Medulla oblongata (tissue), 1 donor: ENCODE data around the gene NUDT2.
"Not testable (repeated sequence)": the region's sequence is repeated elsewhere in the genome, so short reads cannot be mapped to it uniquely, and the experiment has no call there.

Experiments used
- DNase-seq: peaks from one replicate; pipeline ENCODE4 v3.0.0-alpha.2; 2015; ENCODE audit errors: extremely low spot score

Gene NUDT2

DNA sequence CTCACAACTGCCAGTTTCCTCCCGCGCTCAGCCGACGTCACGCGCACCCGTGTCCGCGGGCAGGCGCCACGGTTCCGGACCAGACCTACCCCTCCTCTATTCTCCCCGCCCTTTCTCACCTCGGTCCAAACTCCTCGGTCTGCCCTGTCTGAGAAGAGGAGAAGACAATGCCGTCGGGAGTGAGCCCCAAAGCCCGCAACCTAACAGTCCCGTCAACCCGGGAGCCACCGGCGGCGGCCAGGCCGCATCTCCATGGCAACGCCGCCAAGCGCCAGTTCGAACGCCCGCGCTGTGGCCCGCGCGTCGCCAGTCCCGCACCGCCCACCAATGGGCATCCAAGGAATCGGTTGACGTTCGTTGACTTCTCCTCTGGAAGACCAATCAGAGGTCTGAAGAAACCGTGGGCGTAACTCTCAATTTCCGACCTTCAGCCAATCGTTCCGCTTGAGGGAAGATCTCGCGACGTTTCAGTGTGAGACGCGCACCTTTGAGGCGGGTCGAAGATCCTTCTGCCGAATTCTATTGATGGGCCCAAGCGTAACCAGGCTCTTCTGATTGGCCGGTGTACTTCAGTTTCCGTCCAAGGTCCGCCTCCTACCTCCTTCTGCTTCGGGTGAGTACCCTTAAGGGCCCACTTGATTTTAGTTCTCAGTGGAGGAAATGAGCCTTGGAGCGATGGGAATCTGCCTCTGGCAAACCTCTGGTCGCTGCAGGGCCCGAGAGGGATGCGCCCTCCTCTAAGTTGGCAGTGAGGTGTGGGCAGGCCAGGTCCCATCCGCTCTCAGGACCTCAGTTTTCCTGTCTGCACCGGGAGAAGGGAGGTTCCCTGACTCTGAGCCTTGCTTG is at the start of gene NUDT2, which contains the start of gene KIF24:
Gene NUDT2, plus strand, starts transcription at position 583 of the 846 bp plus-strand sequence. CDS start 9,471 bp downstream, outside the sequence.
Gene KIF24, minus strand, starts transcription at position 282 of the 846 bp plus-strand sequence. CDS start 17,922 bp downstream, outside the sequence.
- DNase-seq = peak; percentile 100

DNA sequence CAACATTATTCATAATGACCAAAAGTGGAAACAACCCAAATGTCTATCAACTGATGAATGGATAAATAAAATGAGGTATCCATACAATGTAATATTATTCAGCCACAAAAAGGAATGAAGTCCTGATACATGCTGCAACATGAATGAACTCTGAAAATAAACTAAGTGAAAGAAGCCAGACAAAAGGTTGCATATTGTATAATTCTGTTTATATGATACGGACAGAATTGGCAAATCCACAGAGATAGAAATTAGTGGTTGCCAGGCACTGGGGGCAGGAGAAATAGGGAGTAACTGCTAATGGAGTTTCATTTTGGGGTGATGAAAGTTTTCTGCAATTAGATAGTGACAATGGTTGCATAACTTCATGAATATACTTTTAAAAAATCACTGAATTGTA is 47.3 kb upstream of the NUDT2 start:
- no peak for DNase-seq

DNA sequence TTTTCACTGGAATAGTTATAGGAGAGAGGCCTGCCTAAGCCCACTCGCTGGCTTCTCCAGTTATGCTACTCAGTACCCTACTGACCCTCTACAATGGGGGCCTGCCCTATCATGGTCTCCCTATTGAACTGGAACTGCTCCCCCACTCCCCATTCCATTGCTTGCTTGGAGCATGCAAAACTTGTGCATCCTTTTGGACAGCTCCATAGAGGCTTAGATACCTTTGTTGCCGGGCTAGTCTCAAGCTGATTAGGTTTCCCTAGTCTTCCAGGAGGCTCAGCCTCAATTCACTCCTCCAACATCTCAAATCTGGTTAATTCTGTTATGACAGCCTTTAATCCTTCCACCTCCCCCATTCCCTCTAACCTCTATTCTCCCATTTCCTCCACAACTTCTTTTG is 40.2 kb upstream of the NUDT2 start:
- no peak for DNase-seq

DNA sequence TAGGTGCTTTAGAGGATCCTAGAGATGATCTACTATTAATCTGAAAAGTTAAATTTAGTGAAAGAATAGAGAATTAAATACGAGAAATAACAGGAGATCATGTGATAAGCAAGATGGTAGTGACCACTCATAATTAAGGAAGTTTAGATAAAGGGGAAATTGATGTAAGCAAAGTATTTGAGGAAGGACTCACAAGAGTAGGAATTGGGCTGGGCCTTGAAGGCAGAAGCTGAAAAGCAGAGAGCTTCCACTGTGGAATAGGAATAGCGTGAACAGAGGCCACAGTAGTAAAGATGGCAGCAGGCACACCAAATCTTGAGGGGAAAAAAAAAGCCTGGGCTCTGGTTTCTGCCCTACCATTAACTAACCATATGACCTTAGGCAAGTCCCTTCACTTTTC is 38.3 kb upstream of the NUDT2 start:
- peak; percentile 21 for DNase-seq

DNA sequence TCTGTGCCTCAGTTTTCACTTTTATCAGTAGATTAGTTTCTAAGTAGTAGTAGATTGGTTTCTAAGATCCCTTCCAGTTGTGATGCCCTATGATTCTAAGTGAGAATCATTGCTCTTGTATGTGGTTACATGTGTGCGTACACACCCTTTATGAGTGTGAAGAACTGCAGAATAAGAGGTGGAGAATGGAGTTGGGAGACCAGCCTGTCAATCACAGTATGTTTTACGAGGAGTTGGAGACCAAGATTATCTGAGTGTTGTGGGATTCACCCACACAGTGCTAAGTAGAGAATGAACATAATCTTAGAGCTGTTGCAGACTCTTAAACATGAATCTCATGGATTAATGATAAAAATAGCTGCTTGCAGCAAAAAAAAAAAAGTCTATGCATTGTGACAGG is 37.9 kb upstream of the NUDT2 start:
- no peak for DNase-seq

DNA sequence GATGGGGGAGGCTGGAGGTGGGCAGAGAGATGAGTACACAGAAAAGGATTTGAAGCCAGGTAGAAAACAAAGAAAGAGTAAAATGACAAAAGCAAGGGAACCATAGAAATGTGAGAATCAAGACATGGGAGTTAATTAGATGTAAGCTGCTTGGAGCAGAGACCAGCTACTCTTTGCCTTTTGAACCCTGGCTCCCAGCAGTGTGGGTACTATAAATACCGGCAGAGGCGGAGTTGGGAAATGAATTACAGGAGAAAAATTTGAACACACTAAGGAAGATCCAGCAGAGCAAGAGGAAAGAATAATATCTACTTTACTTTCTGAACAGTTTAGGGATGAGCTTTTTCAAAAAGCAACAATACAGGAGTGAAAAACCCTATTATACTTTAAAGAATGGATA is 36.8 kb upstream of the NUDT2 start:
- DNase-seq = no peak

DNA sequence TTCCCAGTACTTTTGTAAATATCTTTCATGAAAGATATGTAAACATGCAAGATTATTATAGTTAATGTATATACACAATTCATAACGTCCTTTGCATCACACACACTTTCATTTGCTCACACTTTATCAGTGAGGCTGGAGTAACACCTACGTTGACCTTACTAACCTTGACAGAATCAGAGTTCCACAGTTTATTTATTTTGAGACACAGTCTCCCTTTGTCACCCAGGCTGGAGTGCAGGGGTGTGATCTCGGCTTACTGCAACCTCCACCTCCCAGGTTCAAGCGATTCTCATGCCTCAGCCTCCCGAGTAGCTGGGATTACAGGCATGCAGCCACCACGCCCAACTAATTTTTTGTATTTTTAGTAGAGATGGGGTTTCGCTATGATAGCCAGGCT is 28.3 kb upstream of the NUDT2 start:
- DNase-seq = not testable (repeated sequence)

DNA sequence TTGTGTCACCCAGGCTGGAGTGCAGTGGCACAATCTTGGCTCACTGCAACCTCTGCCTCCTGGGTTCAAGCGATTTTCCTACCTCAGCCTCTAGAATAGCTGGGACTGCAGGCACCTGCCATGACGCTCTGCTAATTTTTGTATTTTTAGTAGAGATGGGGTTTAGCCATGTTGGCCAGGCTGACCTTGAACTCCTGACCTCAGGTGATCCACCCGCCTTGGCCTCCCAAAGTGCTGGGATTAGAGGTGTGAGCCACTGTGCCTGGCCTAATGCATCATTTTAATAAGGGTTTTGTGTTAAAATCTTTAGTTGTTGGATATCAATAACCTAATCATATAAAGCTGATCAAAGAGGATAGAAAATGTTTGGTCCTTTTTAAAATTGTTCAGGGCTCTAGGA is 21.1 kb upstream of the NUDT2 start:
- DNase-seq = not testable (repeated sequence)

DNA sequence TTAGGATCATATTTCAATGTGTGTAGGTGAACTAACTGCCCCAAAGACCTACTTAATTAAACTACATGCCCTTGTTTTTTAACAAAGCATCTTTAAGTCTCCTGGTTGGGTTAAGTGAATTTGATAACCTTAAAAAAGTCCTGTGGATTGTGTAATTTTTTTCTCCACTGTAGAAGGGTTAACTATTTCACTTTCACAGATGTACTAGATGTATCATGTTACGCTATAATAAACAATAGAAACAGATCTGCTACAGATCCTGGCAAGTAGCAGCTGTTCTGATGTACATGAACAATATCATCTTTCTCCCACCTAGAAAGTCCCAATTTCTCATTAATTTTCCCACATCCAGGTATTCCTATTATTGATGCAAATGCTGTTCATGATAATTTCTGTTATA is 19.2 kb upstream of the NUDT2 start:
- no peak for DNase-seq

DNA sequence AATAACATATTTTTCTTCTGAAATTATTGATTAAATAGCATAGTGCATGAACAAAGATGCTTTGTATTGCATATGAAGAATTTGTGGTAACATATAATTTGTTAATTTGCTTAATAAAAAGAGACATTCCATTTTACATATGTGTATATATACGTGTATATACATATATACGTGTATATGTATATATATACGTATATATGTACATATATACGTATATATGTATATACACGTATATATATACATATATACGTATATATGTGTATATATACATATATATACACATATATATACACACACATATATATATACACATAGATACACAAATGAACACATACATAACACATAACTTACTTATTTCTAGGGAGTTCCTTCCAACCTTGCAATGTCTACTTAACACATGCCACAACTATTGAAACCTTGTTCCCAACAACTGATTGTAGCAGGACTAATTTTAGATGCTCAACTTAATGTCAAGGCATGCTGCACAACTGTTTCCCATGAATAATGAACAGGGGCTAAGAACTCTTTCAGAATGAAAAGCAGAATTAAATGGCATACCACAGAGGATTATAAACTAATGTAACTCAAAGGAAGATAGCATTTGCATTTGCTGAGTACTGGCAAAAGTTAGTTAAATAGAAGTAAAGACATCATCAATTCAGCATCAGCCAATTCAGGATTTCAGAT is 17.7 kb upstream of the NUDT2 start:
- no peak for DNase-seq

DNA sequence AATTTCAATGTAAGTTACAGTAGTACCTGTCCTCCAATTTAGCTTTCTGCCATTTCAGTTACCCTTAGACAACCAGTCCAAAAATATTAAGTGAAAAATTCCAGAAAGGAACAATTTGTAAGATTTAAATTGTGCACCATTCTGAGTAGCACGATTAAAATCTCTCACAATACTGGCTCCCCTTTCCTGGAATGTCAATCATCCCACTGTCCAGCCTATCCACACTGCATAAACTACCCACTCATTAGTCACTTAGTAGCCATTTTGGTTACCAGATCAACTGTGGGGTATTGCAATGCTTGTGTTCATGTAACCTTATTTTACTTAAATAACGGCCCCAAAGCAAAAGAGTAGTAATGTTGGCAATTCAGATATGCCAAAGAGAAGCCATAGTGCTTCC is 11.9 kb upstream of the NUDT2 start:
- DNase-seq = no peak

DNA sequence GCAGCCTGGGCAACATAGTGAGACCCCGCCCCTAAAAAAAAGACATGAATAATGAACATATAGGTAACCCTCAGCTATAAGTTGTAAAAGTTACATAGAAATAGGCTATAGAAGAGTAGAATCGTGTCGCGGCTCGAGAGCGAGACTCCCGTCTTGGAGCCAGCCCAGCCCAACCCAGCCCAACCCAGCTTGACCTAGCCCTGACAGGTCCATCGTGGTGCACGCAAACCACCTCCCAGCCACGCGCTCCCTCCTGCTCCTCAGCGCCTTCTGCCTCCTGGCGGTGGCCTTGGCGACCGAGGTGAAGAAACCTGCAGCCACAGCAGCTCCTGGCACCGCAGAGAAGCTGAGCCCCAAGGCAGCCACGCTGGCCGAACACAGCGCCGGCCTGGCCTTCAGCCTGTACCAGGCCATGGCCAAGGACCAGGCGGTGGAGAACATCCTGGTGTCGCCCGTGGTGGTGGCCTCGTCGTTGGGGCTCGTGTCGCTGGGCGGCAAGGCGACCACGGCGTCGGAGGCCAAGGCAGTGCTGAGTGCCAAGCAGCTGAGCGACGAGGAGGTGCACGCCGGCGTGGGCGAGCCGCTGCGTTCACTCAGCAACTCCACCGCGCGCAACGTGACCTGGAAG is 11.1 kb upstream of the NUDT2 start:
- no peak for DNase-seq

DNA sequence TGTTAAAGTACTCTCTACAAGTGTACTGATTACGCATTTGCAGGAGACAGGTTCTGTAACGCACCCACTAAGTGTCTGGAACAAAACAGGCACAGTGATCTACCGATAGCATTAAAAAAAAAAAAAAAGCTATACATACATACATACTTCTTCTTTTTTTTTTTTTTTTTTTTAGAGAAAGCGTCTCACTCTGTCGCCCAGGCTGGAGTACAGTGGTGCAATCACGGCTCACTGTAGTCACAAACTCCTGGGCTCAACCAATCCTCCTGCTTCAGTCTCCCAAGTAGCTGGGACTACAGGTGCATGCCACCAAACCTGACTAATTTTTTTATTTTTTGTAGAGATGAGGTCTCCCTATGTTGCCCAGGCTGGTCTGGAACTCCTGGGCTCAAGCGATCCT is 7.9 kb upstream of the NUDT2 start:
- DNase-seq = no peak

DNA sequence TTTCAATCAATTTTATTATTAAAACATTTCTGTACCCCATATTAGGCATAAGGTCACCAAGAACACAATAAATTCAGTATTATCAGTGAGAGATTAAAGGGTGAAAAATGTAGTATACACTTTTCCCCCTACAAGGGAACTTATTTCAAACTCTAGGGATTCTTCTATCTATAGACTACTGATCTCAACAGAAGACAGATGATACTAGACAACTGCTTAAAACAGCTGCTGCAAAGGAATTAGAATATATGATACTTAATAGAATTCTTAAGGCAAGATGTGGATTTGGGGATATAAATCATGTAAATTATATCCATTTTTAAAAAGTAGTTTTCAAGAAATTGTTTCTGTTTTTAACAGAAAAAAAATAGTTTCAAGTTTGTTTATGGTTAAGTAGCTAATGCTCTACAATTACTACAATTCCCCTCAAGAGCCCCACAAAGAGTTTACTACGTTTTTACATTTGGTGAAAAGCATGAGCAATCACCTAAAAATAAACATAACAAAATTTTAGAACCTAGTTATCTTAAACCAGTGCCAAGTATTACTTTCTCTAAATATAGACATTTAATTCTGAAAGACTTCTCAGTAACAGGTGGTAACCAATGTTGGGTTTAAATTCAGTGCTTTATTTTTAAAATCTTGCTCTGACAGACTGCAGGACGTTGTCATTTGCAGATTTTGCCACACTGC is 6.3 kb upstream of the NUDT2 start:
- no peak for DNase-seq

DNA sequence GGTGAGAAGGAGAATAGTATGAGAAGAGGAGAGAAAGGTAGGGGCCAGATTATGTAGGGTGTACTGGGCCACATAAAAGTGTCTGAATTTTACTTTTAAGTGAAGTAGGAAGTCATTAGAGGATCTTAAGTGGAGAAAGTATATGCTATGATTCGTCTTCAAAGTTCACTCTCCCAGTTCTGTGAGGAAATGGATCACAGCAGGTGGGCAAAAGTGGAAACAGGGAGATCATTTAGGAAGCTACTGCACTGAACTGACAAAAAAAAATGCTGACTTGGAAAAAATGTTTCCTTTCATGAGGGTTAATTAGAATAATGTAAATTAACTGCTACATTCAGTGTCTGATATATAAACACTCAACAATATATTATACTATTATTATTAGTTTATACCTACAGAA is 2.7 kb upstream of the NUDT2 start:
- DNase-seq = no peak

DNA sequence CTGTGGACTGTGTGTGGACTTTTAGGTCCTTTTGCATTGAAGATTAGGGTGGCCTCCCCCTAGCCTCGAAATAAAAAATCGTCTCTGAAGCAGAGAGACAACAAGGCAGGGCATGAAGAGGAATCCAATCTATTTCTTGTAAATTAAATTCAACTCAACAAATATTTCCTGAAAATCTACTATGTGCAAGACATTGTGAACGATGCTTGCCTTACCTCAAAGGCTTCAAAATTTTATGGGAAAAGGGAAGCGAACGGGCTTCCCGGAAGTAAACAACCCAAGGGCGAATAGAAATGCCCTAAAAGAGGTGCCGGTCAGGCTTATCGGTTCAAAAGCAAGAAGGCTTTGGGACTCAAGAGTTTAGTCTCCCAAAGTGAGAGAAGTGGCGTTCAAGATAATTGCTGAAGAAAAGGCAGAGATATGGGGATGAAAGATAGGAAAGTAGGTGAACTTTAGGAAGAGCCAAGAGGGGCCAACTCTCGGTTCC is 826 bp upstream of the NUDT2 start:
- no peak for DNase-seq

DNA sequence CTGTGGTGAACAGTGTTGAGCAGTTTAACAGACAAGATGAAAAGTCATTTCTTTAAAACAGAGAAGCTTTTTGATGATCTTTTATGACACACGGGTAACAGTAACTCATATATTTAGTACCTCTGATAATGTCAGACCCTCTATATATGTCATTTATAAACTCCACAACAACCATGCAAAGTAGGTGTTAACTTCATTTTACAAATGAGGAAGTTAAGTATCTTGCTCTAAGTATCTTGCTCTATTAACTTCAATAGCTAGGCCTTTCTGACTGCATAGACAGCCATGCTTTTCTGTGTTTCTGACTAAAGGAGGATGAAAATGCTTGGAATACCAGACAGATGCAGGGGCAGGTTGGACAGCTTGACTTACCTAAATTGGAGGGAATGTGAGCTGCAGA is 1.8 kb downstream of the NUDT2 start:
- no peak for DNase-seq

DNA sequence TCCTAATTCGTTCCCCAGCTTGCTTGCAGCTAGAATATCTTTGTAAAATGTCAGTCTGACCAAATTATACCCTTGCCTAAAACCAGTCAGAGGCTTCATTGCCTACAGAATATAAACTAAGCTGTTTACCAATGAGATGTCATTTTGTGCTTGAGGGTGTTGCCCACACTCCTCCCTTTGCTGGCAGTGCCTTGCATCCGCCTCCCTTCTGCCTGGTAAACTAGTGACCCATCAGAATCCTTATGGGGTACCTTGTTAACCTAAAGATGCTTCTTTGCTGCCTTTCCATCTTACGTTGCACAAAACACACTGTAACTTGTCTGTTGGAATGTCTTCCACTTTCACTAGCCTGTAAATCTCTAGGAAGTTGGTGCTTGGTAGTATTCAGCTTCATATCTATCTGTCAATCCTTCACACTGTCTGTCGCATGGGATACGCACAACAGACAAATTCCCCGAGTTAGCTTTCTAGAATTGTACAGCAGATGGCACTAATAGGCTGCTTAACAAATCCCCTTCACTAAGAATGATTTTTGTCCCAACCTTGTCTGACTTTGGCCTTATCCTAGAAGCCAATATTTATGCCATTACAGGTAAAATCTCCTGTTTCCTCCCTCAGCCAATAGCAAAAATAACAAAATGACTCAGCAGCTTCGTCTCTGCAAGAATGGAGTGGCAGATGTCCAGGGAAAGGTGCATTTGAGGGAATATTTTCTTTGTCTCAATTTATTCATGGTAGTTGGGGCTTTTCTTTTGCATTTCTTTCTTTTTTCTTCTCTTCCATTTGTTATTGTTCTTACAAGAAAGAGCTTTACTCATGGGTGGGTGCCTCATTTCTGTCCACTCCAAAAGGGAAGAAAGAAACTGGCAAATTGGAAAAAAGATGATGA is 3.0 kb downstream of the NUDT2 start:
- peak; percentile 92 for DNase-seq

DNA sequence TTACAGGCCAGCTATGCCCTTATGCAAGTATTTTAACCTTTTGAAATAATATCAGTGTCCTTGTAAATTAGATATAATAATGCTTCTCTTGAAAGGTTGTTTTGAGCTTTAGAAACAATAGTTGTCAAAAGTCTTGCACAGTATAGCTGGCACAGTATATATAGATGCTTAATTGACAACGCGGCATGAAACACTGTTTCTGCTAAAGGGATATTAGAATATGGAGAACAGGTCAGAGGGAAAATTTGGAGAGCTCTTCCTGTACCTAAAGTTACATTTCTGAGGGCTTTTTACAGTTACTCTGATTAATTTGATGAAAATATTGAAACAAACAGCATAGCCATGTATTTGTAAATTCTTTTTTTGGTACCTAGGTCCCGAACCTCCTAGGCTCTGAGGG is 4.5 kb downstream of the NUDT2 start:
- peak; percentile 43 for DNase-seq

DNA sequence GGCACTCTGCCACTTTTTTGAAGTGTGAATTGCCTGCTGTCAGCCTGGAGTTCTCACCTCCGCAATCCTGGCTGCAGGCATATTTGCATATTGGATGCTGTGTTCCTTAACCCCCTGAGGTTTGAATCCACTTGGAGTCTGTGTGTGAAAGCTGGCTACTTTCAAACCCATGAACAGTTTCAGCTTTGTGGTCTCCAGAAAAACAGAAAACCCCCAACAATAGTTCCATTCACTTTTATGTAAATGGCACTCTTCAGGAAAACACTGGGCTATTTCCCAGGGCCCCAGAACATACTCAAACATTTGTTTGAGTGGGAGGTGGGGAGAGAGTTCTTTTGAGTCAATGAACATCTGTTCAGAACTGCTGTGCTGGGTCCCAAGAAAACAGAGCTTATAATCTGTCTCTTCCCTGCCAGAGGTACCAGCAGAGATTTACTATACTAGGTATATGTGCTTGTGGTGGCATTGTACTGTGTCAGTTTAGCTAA is 5.0 kb downstream of the NUDT2 start:
- peak; percentile 97 for DNase-seq

DNA sequence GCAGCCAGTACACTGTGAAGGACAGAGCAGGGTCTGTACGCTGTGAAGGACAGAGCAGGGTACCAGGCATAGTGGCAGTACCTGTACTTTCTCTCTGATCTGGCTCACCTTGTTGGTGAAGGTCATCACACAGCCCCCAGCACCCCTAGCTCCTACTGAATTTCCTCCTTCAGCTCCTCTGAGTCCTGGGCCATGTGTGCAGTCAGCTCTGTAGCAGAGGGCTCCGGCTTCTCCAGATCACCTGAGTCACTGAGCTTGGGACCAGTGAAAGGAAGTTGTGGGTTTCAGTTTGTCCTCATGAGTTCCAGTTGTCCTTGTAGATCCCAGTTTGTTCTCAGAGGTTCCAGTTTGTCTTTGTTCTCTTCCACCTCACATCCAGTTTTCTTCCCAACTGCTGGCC is 5.5 kb downstream of the NUDT2 start:
- DNase-seq = peak; percentile 31
